ENCODE measurements around the gene ABCD3.

The ABCD3 gene

GRCh38 chr1:94529416-94529815 lies 111.2 kb downstream of the ABCD3 start:
- no peak for DNase-seq

GRCh38 chr1:94530373-94530878 lies 112.2 kb downstream of the ABCD3 start:
- DNase-seq, result no peak

- no peak for DNase-seq
Observed at GRCh38 chr1:94531664-94532063, 113.5 kb downstream of the ABCD3 start.

GRCh38 chr1:94532077-94532476 lies 113.9 kb downstream of the ABCD3 start:
- DNase-seq, result no peak

GRCh38 chr1:94535095-94535494 lies 116.9 kb downstream of the ABCD3 start:
- DNase-seq, result no peak

GRCh38 chr1:94535879-94536278 lies 117.7 kb downstream of the ABCD3 start:
- DNase-seq, result no peak

GRCh38 chr1:94537254-94537653 lies 119.1 kb downstream of the ABCD3 start:
- DNase-seq, result no peak

GRCh38 chr1:94538243-94538827 lies 120.1 kb downstream of the ABCD3 start:
- no peak for DNase-seq

GRCh38 chr1:94539496-94539895 lies 121.3 kb downstream of the ABCD3 start:
- DNase-seq, result no peak

- DNase-seq, result no peak
Observed at GRCh38 chr1:94540440-94541245, 122.5 kb downstream of the ABCD3 start.

- no peak for DNase-seq
Observed at GRCh38 chr1:94541246-94542087, 123.3 kb downstream of the ABCD3 start, which contains the start of gene F3. TSS of gene F3 (minus strand) at chr1:94541759. CDS start at chr1:94541636, 123 bp downstream.

- DNase-seq, result no peak
Observed at GRCh38 chr1:94542088-94542870, 124.1 kb downstream of the ABCD3 start.

- DNase-seq, result no peak
Observed at GRCh38 chr1:94543001-94543400, 124.8 kb downstream of the ABCD3 start.

GRCh38 chr1:94543893-94544635 lies 125.9 kb downstream of the ABCD3 start:
- DNase-seq, result no peak

GRCh38 chr1:94544706-94545490 lies 126.7 kb downstream of the ABCD3 start:
- DNase-seq, result no peak

- DNase-seq, result no peak
Observed at GRCh38 chr1:94549706-94550105, 131.5 kb downstream of the ABCD3 start.

GRCh38 chr1:94550396-94550795 lies 132.2 kb downstream of the ABCD3 start:
- DNase-seq, result no peak

GRCh38 chr1:94550800-94551241 lies 132.6 kb downstream of the ABCD3 start:
- no peak for DNase-seq

GRCh38 chr1:94551449-94551848 lies 133.3 kb downstream of the ABCD3 start:
- DNase-seq, result no peak

GRCh38 chr1:94552071-94552586 lies 133.9 kb downstream of the ABCD3 start:
- no peak for DNase-seq

- no peak for DNase-seq
Observed at GRCh38 chr1:94553323-94553730, 135.1 kb downstream of the ABCD3 start.

Data from NCI-H1436 treated with DMSO at 0.1 percent for 48 hours (cell line).